Testis (tissue), 3 donors: Measurements from ENCODE around the gene CORO7. TPM values are rescaled to one million over a fixed set of nuclear protein-coding genes. Genes with fewer than 3 reads are reported as not detected.

Experiments
- DNase-seq: peaks from one replicate; pipeline ENCODE4 v3.0.0-alpha.2; 2019
- H3K27ac ChIP-seq, 2 donors: fragments of 200-600 bp; sonication (generic); one replicate each; pipeline ENCODE4 v1.5.1; 2019
- H3K27me3 ChIP-seq: fragments of 200-600 bp; sonication (generic); one replicate; pipeline ENCODE4 v1.5.1; 2019
- H3K36me3 ChIP-seq: fragments of 200-600 bp; sonication (generic); one replicate; pipeline ENCODE4 v1.5.1; 2017; ENCODE audit warnings: low read depth; ENCODE audit errors: missing control alignments
- H3K4me1 ChIP-seq: fragments of 200-600 bp; sonication (generic); one replicate; pipeline ENCODE4 v1.5.1; 2019
- H3K4me3 ChIP-seq, 2 donors: fragments of 200-600 bp; sonication (generic); one replicate each; pipeline ENCODE4 v1.5.1; 2017 to 2019
- H3K9me3 ChIP-seq: fragments of 200-600 bp; sonication (generic); one replicate; pipeline ENCODE4 v1.5.1; 2017
- CTCF ChIP-seq, 3 experiments: fragments of 450-650 bp in 2 of 3; fragments of 200-600 bp in 1 of 3; sonication (generic) in 1 of 3; IDR thresholded peaks; one replicate each; pipeline ENCODE4 v1.5.1; 2016 to 2019; ENCODE audit warnings: antibody characterized with exemption in 3 of 3, mild to moderate bottlenecking in 2 of 3, moderate library complexity in 1 of 3
- POLR2A ChIP-seq: fragments of 450-650 bp; IDR thresholded peaks from one replicate; pipeline ENCODE4 v1.6.1; 2017; ENCODE audit warnings: antibody characterized with exemption, mild to moderate bottlenecking, moderate library complexity
- WGBS, 2 donors: methylation state at CpG; one replicate each; pipeline ENCODE4 v1.1.5; 2018; 5-methylcytosine and 5-hydroxymethylcytosine counted together
- intact Hi-C: fragments of 100-400 bp; cut with DNase I; formaldehyde crosslinking; loops from one replicate; pipeline ENCODE4 v1.15.1; 2023; ENCODE audit warnings: low total_unique reads
- polyA plus RNA-seq: library from polyadenylated mRNA; stranded (reverse); fragments of 350-450 nt; fragmentation: Illumina TruSeq; extraction: RNeasy Lipid Tissue Mini Kit (QIAGEN cat#74804); gene quantifications from one replicate; pipeline ENCODE4 v1.2.3, GENCODE V29; 2014; ENCODE audit warnings: low read depth, low replicate concordance; ENCODE audit not compliant: insufficient read depth
- total RNA-seq, 2 donors: library from RNA; depleted of rRNA; stranded (reverse); fragments of >200 nt; gene quantifications; one replicate each; pipeline ENCODE4 v1.2.3, GENCODE V29; 2016

The CORO7 gene
- total and polyA plus RNA-seq, 3 donors from 2014 or later: 71.5 to 147 (median 126) TPM

GRCh38 chr16:4361033-4361943, 55.1 kb downstream of the CORO7 start:
- TF ChIP-seq CTCF (IDR thresholded peaks at IDR 0.05) (no peak), POLR2A (no peak)
- WGBS, 2 donors: 86 to 99% methylated on average over 10 to 28 of the region's 28 CpGs
- H3K27ac ChIP-seq: no peak overlapping the region
- intact Hi-C loops: no loop called here
- H3K4me1 ChIP-seq: no peaks in the 10 kb centered on the region
- no peak for DNase-seq
- no peaks in the 10 kb centered on the region for H3K9me3 ChIP-seq
- H3K4me3 ChIP-seq: no peak overlapping the region
- H3K27me3 ChIP-seq: no peaks in the 10 kb centered on the region
- no peaks in the 10 kb centered on the region for H3K36me3 ChIP-seq

DNA sequence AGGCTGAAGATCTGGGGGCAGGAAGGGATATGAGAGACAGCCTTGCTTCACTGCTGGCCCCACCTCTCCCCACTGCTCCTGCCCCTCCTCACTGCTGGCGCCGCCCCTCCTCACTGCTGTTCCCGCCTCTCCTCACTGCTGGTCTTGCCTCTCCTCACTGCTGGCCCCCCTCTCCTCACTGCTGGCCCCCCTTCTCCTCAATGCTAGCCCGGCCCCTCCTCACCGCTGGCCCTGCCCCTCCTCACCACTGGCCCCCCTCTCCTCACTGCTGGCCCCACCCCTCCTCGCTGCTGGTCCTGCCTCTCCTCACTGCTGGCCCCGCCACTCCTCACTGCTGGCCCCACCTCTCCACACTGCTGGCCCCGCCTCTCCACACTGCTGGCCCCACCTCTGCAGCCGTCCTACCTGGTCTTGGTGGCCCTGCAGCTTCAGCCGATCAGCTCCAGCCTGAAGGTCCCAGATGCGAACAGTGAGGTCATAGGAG, 55.8 kb downstream of the CORO7 start:
- H3K27me3 ChIP-seq: no peaks in the 10 kb centered on the region
- intact Hi-C loops: no loop called here
- no peaks in the 10 kb centered on the region for H3K36me3 ChIP-seq
- no peak for DNase-seq
- H3K9me3 ChIP-seq: no peaks in the 10 kb centered on the region
- 86 to 87% methylated on average over 9 to 11 of the region's 11 CpGs for WGBS, 2 donors
- H3K4me1 ChIP-seq: no peaks in the 10 kb centered on the region
- no peak for TF ChIP-seq CTCF (IDR thresholded peaks at IDR 0.05)
- no peak for TF ChIP-seq POLR2A
- no peak overlapping the region for H3K4me3 ChIP-seq
- no peak overlapping the region for H3K27ac ChIP-seq

DNA sequence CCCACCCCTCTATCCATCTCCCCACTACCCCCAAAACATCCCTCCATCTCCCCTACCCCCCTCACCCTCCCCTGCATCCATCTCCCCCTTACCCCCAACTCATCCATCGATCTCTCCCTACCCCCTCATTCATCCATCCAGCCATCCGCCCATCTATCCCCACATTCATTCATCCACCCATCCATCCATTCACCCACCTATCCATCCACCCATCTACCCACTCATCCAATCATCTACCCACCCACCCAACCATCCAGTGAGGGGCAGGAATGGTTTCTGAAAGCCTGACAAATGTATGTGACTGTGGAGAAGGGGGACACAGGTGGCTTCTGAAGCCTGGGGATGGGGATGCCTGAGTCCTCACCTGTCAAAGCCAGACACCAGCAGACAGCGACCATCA, 56.5 kb downstream of the CORO7 start:
- 80 to 91% methylated on average over 2 to 3 of the region's 3 CpGs for WGBS, 2 donors
- Histone ChIP-seq H3K27ac (no peak overlapping the region), H3K36me3 (no peaks in the 10 kb centered on the region), H3K27me3 (no peaks in the 10 kb centered on the region), H3K4me1 (no peaks in the 10 kb centered on the region), H3K9me3 (no peaks in the 10 kb centered on the region), H3K4me3 (no peak overlapping the region)
- no peak for DNase-seq
- no peak for TF ChIP-seq POLR2A
- TF ChIP-seq CTCF (IDR thresholded peaks at IDR 0.05): no peak
- intact Hi-C loops: loop anchor here (5.0 kb wide), 1 partner anchor 42 kb away; no protein-coding TSS in a partner anchor

- no peaks in the 10 kb centered on the region for H3K36me3 ChIP-seq
- no peaks in the 10 kb centered on the region for H3K9me3 ChIP-seq
- H3K4me3 ChIP-seq: no peak overlapping the region
- H3K4me1 ChIP-seq: no peaks in the 10 kb centered on the region
- no peak overlapping the region for H3K27ac ChIP-seq
- no peaks in the 10 kb centered on the region for H3K27me3 ChIP-seq
- DNase-seq: peak; percentile 71
- TF ChIP-seq POLR2A (no peak), CTCF (IDR thresholded peaks at IDR 0.05) (peak; percentile 90 to 97 (median 97))
- intact Hi-C loops: loop anchor here (5.0 kb wide), 1 partner anchor 43 kb away; no protein-coding TSS in a partner anchor
- WGBS, 2 donors: 58 to 60% methylated on average over 11 to 19 of the region's 19 CpGs
Measured at GRCh38 chr16:4358831-4359561, 57.4 kb downstream of the CORO7 start.
